ENCODE results near the gene TGFBR1. TPM values are rescaled to one million over a fixed set of nuclear protein-coding genes. Genes with fewer than 3 reads are reported as not detected.

Gene TGFBR1
- total and polyA plus RNA-seq, 3 donors from 2014 or later: 20.9 to 30.8 (median 28.7) TPM

GRCh38 chr9:99071313-99072039, 33.4 kb upstream of the TGFBR1 start:
- H3K4me1 ChIP-seq: no peaks in the 10 kb centered on the region
- 86 to 90% methylated on average over 8 to 9 of the region's 9 CpGs for WGBS, 2 donors
- TF ChIP-seq POLR2A (IDR thresholded peaks at IDR 0.05) (no peak), CTCF (IDR thresholded peaks at IDR 0.05) (no peak)
- DNase-seq: no peak
- H3K27me3 ChIP-seq: no peaks in the 10 kb centered on the region
- no peaks in the 10 kb centered on the region for H3K9me3 ChIP-seq
- no peaks in the 10 kb centered on the region for H3K36me3 ChIP-seq (ENCODE audit: low read depth, missing control alignments)
- intact Hi-C loops (cut with DNase I; ENCODE audit: low total_unique reads): no loop called here
- no peak overlapping the region for H3K4me3 ChIP-seq
- H3K27ac ChIP-seq: no peak overlapping the region

- Histone ChIP-seq H3K36me3 (ENCODE audit: low read depth, missing control alignments) (no peaks in the 10 kb centered on the region), H3K9me3 (no peaks in the 10 kb centered on the region), H3K27me3 (no peaks in the 10 kb centered on the region), H3K27ac (no peak overlapping the region), H3K4me3 (no peak overlapping the region), H3K4me1 (no peaks in the 10 kb centered on the region)
- DNase-seq: no peak
- 70 to 89% methylated on average over 2 to 6 of the region's 6 CpGs for WGBS, 2 donors
- intact Hi-C loops (cut with DNase I; ENCODE audit: low total_unique reads): no loop called here
- TF ChIP-seq CTCF (IDR thresholded peaks at IDR 0.05) (no peak), POLR2A (IDR thresholded peaks at IDR 0.05) (no peak)
Observed at GRCh38 chr9:99072040-99072394, 32.9 kb upstream of the TGFBR1 start.

GRCh38 chr9:99073347-99073746, 31.6 kb upstream of the TGFBR1 start:
- 30 to 35% methylated on average over 2 of the region's 2 CpGs for WGBS, 2 donors
- Histone ChIP-seq H3K9me3 (no peaks in the 10 kb centered on the region), H3K27me3 (no peaks in the 10 kb centered on the region), H3K36me3 (ENCODE audit: low read depth, missing control alignments) (no peaks in the 10 kb centered on the region), H3K4me3 (no peak overlapping the region), H3K4me1 (no peaks in the 10 kb centered on the region), H3K27ac (no peak overlapping the region)
- DNase-seq: no peak
- TF ChIP-seq POLR2A (IDR thresholded peaks at IDR 0.05) (no peak), CTCF (IDR thresholded peaks at IDR 0.05) (no peak)
- intact Hi-C loops (cut with DNase I; ENCODE audit: low total_unique reads): no loop called here

GRCh38 chr9:99073985-99074901, 30.7 kb upstream of the TGFBR1 start:
- H3K4me1 ChIP-seq: no peaks in the 10 kb centered on the region
- 81% methylated on average over 8 of the region's 8 CpGs for WGBS, 2 donors

More at GRCh38 chr9:99073985-99074901, 30.7 kb upstream of the TGFBR1 start:
- Histone ChIP-seq H3K36me3 (ENCODE audit: low read depth, missing control alignments) (no peaks in the 10 kb centered on the region), H3K27me3 (no peaks in the 10 kb centered on the region), H3K4me3 (no peak overlapping the region), H3K9me3 (no peaks in the 10 kb centered on the region), H3K27ac (no peak overlapping the region)
- no peak for DNase-seq
- intact Hi-C loops (cut with DNase I; ENCODE audit: low total_unique reads): no loop called here
- TF ChIP-seq CTCF (IDR thresholded peaks at IDR 0.05): no peak
- no peak for TF ChIP-seq POLR2A (IDR thresholded peaks at IDR 0.05)
